K562 (cell line): ENCODE data around the gene ERMARD.

Experiments used
- EP300 ChIP-seq: IDR thresholded peaks from 2 replicates; pipeline ENCODE4 v1.6.1; 2012; ENCODE audit warnings: low read length, improper control_type of control experiment
- ERF ChIP-seq: fragments of 450-650 bp; formaldehyde crosslinking; IDR thresholded peaks from 2 replicates; pipeline ENCODE4 v1.4.0; 2020; ENCODE audit warnings: mild to moderate bottlenecking, mixed read lengths
- HMGN3 ChIP-seq: IDR thresholded peaks from 2 replicates; pipeline ENCODE4 v1.6.1; 2011; ENCODE audit warnings: borderline replicate concordance, low read depth, mild to moderate bottlenecking, mixed read lengths, low read length; ENCODE audit not compliant: insufficient read length; ENCODE audit errors: extremely low read depth
- MAFK ChIP-seq: IDR thresholded peaks from 2 replicates; pipeline ENCODE4 v1.6.1; 2011; ENCODE audit warnings: low read length, improper control_type of control experiment
- TBP ChIP-seq: optimal IDR thresholded peaks from 2 replicates; pipeline ENCODE3; 2011; ENCODE audit warnings: low read depth, low read length, improper control_type of control experiment
- ZNF121 ChIP-seq: sonication (generic); formaldehyde crosslinking; conservative IDR thresholded peaks from 2 replicates; pipeline ENCODE4 v1.8.0; 2022; ENCODE audit warnings: missing genetic modification reagents
- ZNF140 ChIP-seq: fragments of 250-450 bp; sonication (Bioruptor Pico); IDR thresholded peaks from 2 replicates; pipeline ENCODE4 v1.8.0; 2021; ENCODE audit warnings: moderate library complexity, mild to moderate bottlenecking, inconsistent platforms
- ZNF318 ChIP-seq, 2 experiments: fragments of 450-650 bp; IDR thresholded peaks; 2 replicates each; pipeline ENCODE4 v1.6.1; 2016; ENCODE audit warnings: mild to moderate bottlenecking in 2 of 2, borderline replicate concordance in 1 of 2, low read depth in 1 of 2, moderate library complexity in 1 of 2
- ZSCAN29 ChIP-seq: fragments of 450-650 bp; IDR thresholded peaks from 2 replicates; pipeline ENCODE4 v1.6.1; 2017

GRCh38 chr6:169800668-169801395, 49.4 kb downstream of the ERMARD start:
- no peak for TF ChIP-seq TBP
- no peak for TF ChIP-seq ERF (CRISPR knock-in tag)
- no peak for TF ChIP-seq ZNF318 (IDR thresholded peaks at IDR 0.05; ENCODE audit: borderline replicate concordance in 1 of 2, low read depth in 1 of 2)
- no peak for TF ChIP-seq MAFK
- no peak for TF ChIP-seq EP300
- no peak for TF ChIP-seq ZNF140 (CRISPR knock-in tag)
- TF ChIP-seq ZSCAN29 = no peak
- TF ChIP-seq ZNF121 (CRISPR knock-in tag) = no peak
- no peak for TF ChIP-seq HMGN3
